ENCODE results near the gene CCDC60. TPM values are rescaled to one million over a fixed set of nuclear protein-coding genes. Genes with fewer than 3 reads are reported as not detected.

The CCDC60 gene
- total RNA-seq, 1 donor from 2014 or later: not detected

- DNase-seq (ENCODE audit: low spot score): no peak
These were observed 48.7 kb downstream of the CCDC60 start for GRCh38 chr12:119383206-119383605.

GRCh38 chr12:119384340-119384739 is 49.8 kb downstream of the CCDC60 start:
- DNase-seq (ENCODE audit: low spot score): peak; percentile 43

- no peak for DNase-seq (ENCODE audit: low spot score)
These were observed 51.1 kb downstream of the CCDC60 start for GRCh38 chr12:119385659-119386058.

GRCh38 chr12:119389687-119390086 is 55.2 kb downstream of the CCDC60 start:
- peak; percentile 35 for DNase-seq (ENCODE audit: low spot score)

GRCh38 chr12:119391673-119392072 is 57.1 kb downstream of the CCDC60 start:
- DNase-seq (ENCODE audit: low spot score): peak; percentile 43

GRCh38 chr12:119393677-119394076 is 59.1 kb downstream of the CCDC60 start:
- DNase-seq (ENCODE audit: low spot score): no peak

- DNase-seq (ENCODE audit: low spot score): no peak
These were observed 63.0 kb downstream of the CCDC60 start for GRCh38 chr12:119397540-119397939.

GRCh38 chr12:119398190-119398589 is 63.7 kb downstream of the CCDC60 start:
- peak; percentile 80 for DNase-seq (ENCODE audit: low spot score)

GRCh38 chr12:119399301-119399700 is 64.8 kb downstream of the CCDC60 start:
- DNase-seq (ENCODE audit: low spot score): no peak

GRCh38 chr12:119406308-119406707 is 71.8 kb downstream of the CCDC60 start:
- no peak for DNase-seq (ENCODE audit: low spot score)

GRCh38 chr12:119406811-119407210 is 72.3 kb downstream of the CCDC60 start:
- no peak for DNase-seq (ENCODE audit: low spot score)

GRCh38 chr12:119409043-119409442 is 74.5 kb downstream of the CCDC60 start:
- DNase-seq (ENCODE audit: low spot score): no peak

- no peak for DNase-seq (ENCODE audit: low spot score)
These were observed 75.9 kb downstream of the CCDC60 start for GRCh38 chr12:119410396-119410795.

GRCh38 chr12:119412306-119412705 is 77.8 kb downstream of the CCDC60 start:
- no peak for DNase-seq (ENCODE audit: low spot score)

- no peak for DNase-seq (ENCODE audit: low spot score)
These were observed 78.6 kb downstream of the CCDC60 start for GRCh38 chr12:119412811-119413794.

GRCh38 chr12:119415714-119416113 is 81.2 kb downstream of the CCDC60 start:
- DNase-seq (ENCODE audit: low spot score): no peak

GRCh38 chr12:119417440-119417839 is 82.9 kb downstream of the CCDC60 start:
- no peak for DNase-seq (ENCODE audit: low spot score)

GRCh38 chr12:119419381-119419780 is 84.9 kb downstream of the CCDC60 start:
- no peak for DNase-seq (ENCODE audit: low spot score)

GRCh38 chr12:119423285-119423684 is 88.8 kb downstream of the CCDC60 start:
- DNase-seq (ENCODE audit: low spot score): no peak

GRCh38 chr12:119425623-119426022 is 91.1 kb downstream of the CCDC60 start:
- no peak for DNase-seq (ENCODE audit: low spot score)

GRCh38 chr12:119431151-119431550 is 96.6 kb downstream of the CCDC60 start:
- no peak for DNase-seq (ENCODE audit: low spot score)

- DNase-seq (ENCODE audit: low spot score): no peak
These were observed 98.4 kb downstream of the CCDC60 start for GRCh38 chr12:119432949-119433348.

- no peak for DNase-seq (ENCODE audit: low spot score)
These were observed 106.4 kb downstream of the CCDC60 start for GRCh38 chr12:119440803-119441360.

Measured in mesenteric fat pad (tissue), 1 donor.